ENCODE measurements around the gene TBPL1. TPM values are rescaled to one million over a fixed set of nuclear protein-coding genes. Genes with fewer than 3 reads are reported as not detected.
A peak's percentile ranks its signal among the peaks of the same experiment; 100 is the strongest.

Gene TBPL1
- total and polyA plus RNA-seq, 10 of the 15 experiments (the other 5 are each of a cell fraction or from before 2014, with no cell fraction given) = 34.6 to 71.2 (median 43.0) TPM

DNA sequence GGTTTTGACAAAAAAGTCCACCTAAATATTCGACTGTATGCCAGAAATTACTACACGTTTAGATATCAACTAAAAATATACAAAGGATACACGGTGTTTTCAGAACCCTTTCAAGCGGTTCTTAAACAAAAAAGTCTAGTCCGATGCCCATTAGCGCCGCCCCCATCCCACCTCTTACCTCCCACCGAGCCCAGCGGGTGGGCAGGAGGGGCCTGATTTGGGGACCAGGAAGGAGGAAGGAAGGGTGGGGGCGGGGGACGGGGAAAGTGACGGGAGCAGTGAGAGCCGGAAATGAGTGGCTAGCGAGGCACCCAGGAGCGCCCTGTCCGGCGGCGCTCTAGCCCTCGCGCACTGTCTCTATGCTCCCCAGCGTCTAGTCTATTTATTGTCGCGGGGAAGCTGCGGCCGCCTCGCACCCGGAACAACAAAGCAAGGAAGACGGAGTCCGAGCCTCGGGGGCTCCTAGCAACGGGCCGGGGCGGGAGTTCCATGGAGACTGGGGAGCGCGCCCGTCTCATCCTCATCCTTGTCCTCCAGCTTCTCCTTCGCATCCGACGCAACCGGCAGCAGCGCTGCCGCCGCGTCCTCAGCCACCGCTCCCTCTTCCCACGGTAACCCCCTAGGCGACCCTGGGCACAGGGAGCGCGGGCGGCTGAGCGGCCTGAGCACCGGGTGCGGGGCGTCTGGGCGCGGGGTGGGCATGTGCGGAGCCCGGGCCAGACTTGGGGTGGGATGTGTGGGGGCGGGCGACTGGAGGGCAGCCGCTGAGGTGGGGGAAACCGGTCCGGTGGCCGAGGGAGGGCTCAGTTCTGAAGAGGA, at the start of gene TBPL1 (continued):
- TF ChIP-seq EZH2 (IDR thresholded peaks at IDR 0.05; ENCODE audit: borderline replicate concordance, control insufficient read depth, low read depth, low read length) (no peak), E2F4 (IDR thresholded peaks at IDR 0.05; ENCODE audit: low read depth, low read length) (no peak), ZNF274 (IDR thresholded peaks at IDR 0.05; ENCODE audit: insufficient read depth, insufficient read length) (no peak), SMARCA5 (IDR thresholded peaks at IDR 0.05) (0 out of 2 replicates have a peak, but pooled peaks have one; percentile 52), PRDM15 (CRISPR knock-in tag; IDR thresholded peaks at IDR 0.05) (no peak), FOXK2 (IDR thresholded peaks at IDR 0.05) (0 out of 2 replicates have a peak, but pooled peaks have one; percentile 38), CBX3 (IDR thresholded peaks at IDR 0.05; ENCODE audit: borderline replicate concordance, low read depth) (no peak), IKZF1 (conservative IDR thresholded peaks at IDR 0.05) (peak; percentile 91), HSF1 (IDR thresholded peaks at IDR 0.05; ENCODE audit: low read depth, low read length) (no peak), STAT1 (conservative IDR thresholded peaks at IDR 0.05) (no peak), ZNF207 (IDR thresholded peaks at IDR 0.05; ENCODE audit: borderline replicate concordance) (no peak), MYB (IDR thresholded peaks at IDR 0.05; ENCODE audit: borderline replicate concordance, low read depth, low read length) (0 out of 2 replicates have a peak, but pooled peaks have one; percentile 43), NFYB (IDR thresholded peaks at IDR 0.05; ENCODE audit: insufficient read depth, low read depth, low read length) (no peak), NR2C1 (IDR thresholded peaks at IDR 0.05) (peak; percentile 90), ZNF622 (IDR thresholded peaks at IDR 0.05) (no peak), RCOR1 (conservative IDR thresholded peaks at IDR 0.05; ENCODE audit: low read depth, low read length) (0 out of 2 replicates have a peak, but pooled peaks have one; percentile 26), EGR1 (IDR thresholded peaks at IDR 0.05; ENCODE audit: borderline replicate concordance in 1 of 2, low read depth in 2 of 2, low read length in 2 of 2) (peak in 1 of 2 experiments; percentile 98; a peak in 2 of 3 replicates), ZBTB4 (CRISPR knock-in tag; IDR thresholded peaks at IDR 0.05) (no peak)
- TF ChIP-seq, protein P1, sequence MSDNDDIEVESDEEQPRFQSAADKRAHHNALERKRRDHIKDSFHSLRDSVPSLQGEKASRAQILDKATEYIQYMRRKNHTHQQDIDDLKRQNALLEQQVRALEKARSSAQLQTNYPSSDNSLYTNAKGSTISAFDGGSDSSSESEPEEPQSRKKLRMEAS (IDR thresholded peaks at IDR 0.05; ENCODE audit: low read depth, low read length) = 0 out of 2 replicates have a peak, but pooled peaks have one; percentile 8
